K562 (cell line): ENCODE data around the gene ATP1A3. TPM values are rescaled to one million over a fixed set of nuclear protein-coding genes. Genes with fewer than 3 reads are reported as not detected.

Source experiments
- CTBP1 ChIP-seq: fragments of 450-650 bp; IDR thresholded peaks from 2 replicates; pipeline ENCODE4 v1.6.1; 2016; ENCODE audit warnings: borderline replicate concordance
- EZH2 ChIP-seq: IDR thresholded peaks from 2 replicates; pipeline ENCODE4 v1.6.1; 2012; ENCODE audit warnings: low read depth, mild to moderate bottlenecking, inconsistent platforms, low read length, borderline replicate concordance
- GATAD2A ChIP-seq: fragments of 450-650 bp; IDR thresholded peaks from 2 replicates; pipeline ENCODE4 v1.6.1; 2017
- HSF4 ChIP-seq: fragments of 250-450 bp; sonication (Bioruptor Pico); IDR thresholded peaks from 2 replicates; pipeline ENCODE4 v2.1.2; 2022; ENCODE audit warnings: mild to moderate bottlenecking, moderate library complexity, borderline replicate concordance
- KLF6 ChIP-seq: fragments of 250-450 bp; sonication (Bioruptor Pico); IDR thresholded peaks from 2 replicates; pipeline ENCODE4 v1.4.0; 2020; ENCODE audit warnings: mild to moderate bottlenecking, moderate library complexity, borderline replicate concordance
- MAX ChIP-seq: sonication (generic); formaldehyde crosslinking; IDR thresholded peaks from 2 replicates; pipeline ENCODE4 v1.9.0; 2022; ENCODE audit warnings: mild to moderate bottlenecking, missing genetic modification reagents
- MGA ChIP-seq: fragments of 450-650 bp; IDR thresholded peaks from 2 replicates; pipeline ENCODE4 v1.6.1; 2016; ENCODE audit warnings: mild to moderate bottlenecking, moderate library complexity
- POLR2G ChIP-seq: fragments of 200-400 bp; formaldehyde crosslinking; IDR thresholded peaks from 2 replicates; pipeline ENCODE4 v1.6.1; 2017; ENCODE audit warnings: low read depth, mild to moderate bottlenecking, antibody characterized with exemption, low read length, moderate library complexity
- PURB ChIP-seq: sonication (generic); formaldehyde crosslinking; IDR thresholded peaks from 2 replicates; pipeline ENCODE4 v1.9.0; 2021; ENCODE audit warnings: low read depth, mild to moderate bottlenecking, missing genetic modification reagents
- SMAD4 ChIP-seq: fragments of 250-450 bp; sonication (Bioruptor Pico); conservative IDR thresholded peaks from 2 replicates; pipeline ENCODE4 v1.8.0; 2021; ENCODE audit warnings: inconsistent platforms, mild to moderate bottlenecking, moderate library complexity
- TCF7 ChIP-seq: sonication (generic); IDR thresholded peaks from 2 replicates; pipeline ENCODE4 v1.6.1; 2016; ENCODE audit warnings: antibody characterized with exemption, borderline replicate concordance
- ZBTB26 ChIP-seq: fragments of 450-650 bp; formaldehyde crosslinking; IDR thresholded peaks from 2 replicates; pipeline ENCODE4 v1.4.0; 2022; ENCODE audit warnings: missing genetic modification characterization
- ZC3H4 ChIP-seq: sonication (generic); formaldehyde crosslinking; IDR thresholded peaks from 2 replicates; pipeline ENCODE4 v1.9.0; 2021; ENCODE audit warnings: missing genetic modification reagents, borderline replicate concordance
- ZNF175 ChIP-seq: fragments of 200-800 bp; sonication (Bioruptor generic); IDR thresholded peaks from 2 replicates; pipeline ENCODE4 v1.6.1; 2016; ENCODE audit warnings: low read depth, mild to moderate bottlenecking, missing genetic modification characterization, missing compliant biosample characterization
- ZNF212 ChIP-seq: fragments of 450-650 bp; formaldehyde crosslinking; IDR thresholded peaks from 2 replicates; pipeline ENCODE4 v1.4.0; 2020; ENCODE audit warnings: mild to moderate bottlenecking
- polyA plus RNA-seq, 8 experiments: library from polyadenylated mRNA; depleted of rRNA in 4 of 8; stranded (reverse) in 5 of 8; unstranded in 3 of 8; fragments of >200 nt; fragmentation: Nextera tagmentation in 2 of 8; fragmentation: Illumina TruSeq in 1 of 8; extraction: Ambion mirVana in 2 of 8; extraction: Trizol in 1 of 8; gene quantifications; 2 replicates each; pipeline versions ENCODE4 v1.2.1 to v1.2.3, GENCODE V29; 2011 to 2014; ENCODE audit warnings: inconsistent platforms in 1 of 8, missing spikeins in 1 of 8
- total RNA-seq, 7 experiments: library from RNA; depleted of rRNA in 6 of 7; stranded (reverse); fragments of >200 nt in 6 of 7; fragmentation: Illumina TruSeq in 2 of 7; extraction: Trizol in 2 of 7; gene quantifications; 2 replicates each; pipeline versions ENCODE4 v1.2.1 to v1.2.3, GENCODE V29; 2011 to 2021; ENCODE audit warnings: low replicate concordance in 1 of 7

The ATP1A3 gene
- total and polyA plus RNA-seq, 9 of the 15 experiments (the other 6 are each of a cell fraction or from before 2014, with no cell fraction given): 0.03 to 1.0 (median 0.17) TPM; not detected in 3

GRCh38 chr19:42010245-42011126 lies 16.5 kb upstream of the ATP1A3 start (continued):
- peak; percentile 30; the same call in 1 of the 2 replicates for TF ChIP-seq MGA
- peak; percentile 19; the same call in 1 of the 2 replicates for TF ChIP-seq HSF4 (CRISPR knock-in tag)
- no peak for TF ChIP-seq POLR2G
- TF ChIP-seq ZNF175 (CRISPR knock-in tag): peak; percentile 93
- no peak for TF ChIP-seq EZH2
- TF ChIP-seq ZC3H4 (CRISPR knock-in tag): no peak
- no peak for TF ChIP-seq GATAD2A
- no peak for TF ChIP-seq TCF7
- TF ChIP-seq MAX (CRISPR knock-in tag): no peak
- no peak for TF ChIP-seq ZBTB26 (CRISPR knock-in tag)
- TF ChIP-seq CTBP1: no peak; the same call in 1 of the 2 replicates
- no peak for TF ChIP-seq PURB (CRISPR knock-in tag)
- peak; percentile 92 for TF ChIP-seq KLF6 (CRISPR knock-in tag)
- peak; percentile 84 for TF ChIP-seq SMAD4 (CRISPR knock-in tag)
- no peak for TF ChIP-seq ZNF212
